GM12878 (cell line): ENCODE measurements around the gene HSD3B2. TPM values are rescaled to one million over a fixed set of nuclear protein-coding genes. Genes with fewer than 3 reads are reported as not detected.

Experiments used
- ATAC-seq: fragments of 200-7000 bp; cut with Tn5 transposase; 3 replicates; pipeline ENCODE4 v1.9.1; 2020; ENCODE audit warnings: mild to moderate bottlenecking, moderate library complexity
- BruUV-seq: library from RNA; stranded (reverse); fragments of 400-500 nt; replicated peaks from 2 replicates; lab custom pipeline; 2021; lab: Mats Ljungman, UMichigan
- CTCF ChIA-PET: fragments of 300-600 bp; sonication (Branson Sonifier 250); formaldehyde crosslinking; extraction: SDS; loops from one replicate; lab custom pipeline; 2021; ENCODE audit warnings: inconsistent platforms; lab: Yijun Ruan, JAX
- POLR2A ChIA-PET: fragments of 350-600 bp; formaldehyde crosslinking; extraction: SDS; loops from one replicate; lab custom pipeline; 2021; ENCODE audit warnings: inconsistent platforms; lab: Charles Lee
- RAD21 ChIA-PET: fragments of 300-600 bp; sonication (Branson Sonifier 250); formaldehyde crosslinking; loops from one replicate; lab custom pipeline; 2023; ENCODE audit warnings: antibody characterized with exemption; ENCODE audit not compliant: unreplicated experiment; lab: Charles Lee
- SMC1A ChIA-PET: fragments of 300-600 bp; sonication (Branson Sonifier 250); formaldehyde crosslinking; loops from one replicate; lab custom pipeline; 2023; ENCODE audit not compliant: unreplicated experiment, uncharacterized antibody; lab: Charles Lee
- DNase-seq: peaks from one replicate; pipeline ENCODE4 v3.0.0-alpha.2; 2011; ENCODE audit warnings: low read depth, low spot score
- FAIRE-seq: peaks from 3 replicates; lab custom pipeline; 2011; peaks lifted over from hg19 to GRCh38; lab: Jason Lieb, UNC
- H2AFZ ChIP-seq: 2 replicates; pipeline ENCODE4 v1.6.0; 2011; ENCODE audit warnings: low read depth, low read length, control low read depth; ENCODE audit not compliant: control insufficient read depth
- H3K27ac ChIP-seq: 2 replicates; pipeline ENCODE4 v1.5.1; 2011; ENCODE audit warnings: control low read depth; ENCODE audit not compliant: control insufficient read depth, insufficient read depth
- H3K27me3 ChIP-seq, 2 experiments: replicated peaks in 1 of 2; 2 replicates each; pipeline versions ENCODE4 v1.6.0 to v1.6.1; 2011; ENCODE audit warnings: low read length in 1 of 2; ENCODE audit not compliant: control insufficient read depth in 2 of 2, insufficient read depth in 2 of 2
- H3K36me3 ChIP-seq, 2 experiments: 2 replicates each; pipeline ENCODE4 v1.5.1; 2011; ENCODE audit warnings: low read length in 1 of 2; ENCODE audit not compliant: control insufficient read depth in 2 of 2, insufficient read depth in 2 of 2
- H3K4me1 ChIP-seq: 2 replicates; pipeline ENCODE4 v1.6.1; 2011; ENCODE audit warnings: mild to moderate bottlenecking, low read length, moderate library complexity, mixed read lengths; ENCODE audit not compliant: control insufficient read depth, insufficient read depth
- H3K4me2 ChIP-seq: 2 replicates; pipeline ENCODE4 v1.6.0; 2011; ENCODE audit warnings: control low read depth; ENCODE audit not compliant: control insufficient read depth, insufficient read depth
- H3K4me3 ChIP-seq: fragments of 200-600 bp; sonication (generic); 2 replicates; pipeline ENCODE4 v1.5.1; 2016
- H3K79me2 ChIP-seq: 2 replicates; pipeline ENCODE4 v1.6.0; 2011; ENCODE audit warnings: low read length; ENCODE audit not compliant: control insufficient read depth, insufficient read depth
- H3K9ac ChIP-seq: 2 replicates; pipeline ENCODE4 v1.8.0; 2011; ENCODE audit warnings: low read length, control low read depth, mixed read lengths; ENCODE audit not compliant: control insufficient read depth, insufficient read depth
- H3K9me3 ChIP-seq: replicated peaks from 3 replicates; pipeline ENCODE4 v1.5.1; 2011; ENCODE audit warnings: mild to moderate bottlenecking, low read length; ENCODE audit not compliant: control insufficient read depth, insufficient read depth
- H4K20me1 ChIP-seq: 2 replicates; pipeline ENCODE4 v1.6.0; 2011; ENCODE audit not compliant: control insufficient read depth, insufficient read depth
- CBX3 ChIP-seq: fragments of 200-600 bp; sonication (generic); IDR thresholded peaks from 2 replicates; pipeline ENCODE4 v1.6.1; 2016; ENCODE audit warnings: low read depth, borderline replicate concordance
- JUND ChIP-seq: IDR thresholded peaks from 2 replicates; pipeline ENCODE4 v1.6.1; 2012; ENCODE audit warnings: low read depth, mild to moderate bottlenecking, low read length, improper control_type of control experiment, moderate library complexity
- POU2F2 ChIP-seq: IDR thresholded peaks from 3 replicates; pipeline ENCODE4 v1.6.1; 2011; ENCODE audit warnings: low read depth, mild to moderate bottlenecking, low read length, borderline replicate concordance
- SREBF1 ChIP-seq: IDR thresholded peaks from 2 replicates; pipeline ENCODE4 v1.6.1; 2012; ENCODE audit warnings: mild to moderate bottlenecking, low read length
- STAT3 ChIP-seq: IDR thresholded peaks from 2 replicates; pipeline ENCODE4 v1.6.1; 2011; ENCODE audit warnings: low read depth, low read length, improper control_type of control experiment
- TARDBP ChIP-seq: IDR thresholded peaks from 2 replicates; pipeline ENCODE4 v1.6.1; 2016; ENCODE audit warnings: borderline replicate concordance
- ZNF274 ChIP-seq: IDR thresholded peaks from one replicate; pipeline ENCODE4 v1.8.0; 2011; ENCODE audit not compliant: insufficient read length, insufficient read depth
- WGBS: methylation state at CpG from one replicate; pipeline ENCODE4 v1.1.6; 2016; ENCODE audit warnings: low lambda C conversion rate; ENCODE audit not compliant: insufficient replicate concordance, insufficient coverage; ENCODE audit errors: missing lambda C conversion rate; 5-methylcytosine and 5-hydroxymethylcytosine counted together
- in situ Hi-C: fragments of 300-500 bp; cut with MboI; formaldehyde crosslinking; loops from 9 replicates; pipeline ENCODE4 v1.14.3; 2018; ENCODE audit warnings: mixed read lengths
- intact Hi-C: fragments of 100-400 bp; cut with micrococcal nuclease; formaldehyde crosslinking; loops from one replicate; pipeline ENCODE4 v1.14.2; 2022; ENCODE audit not compliant: unreplicated experiment
- polyA plus RNA-seq, 11 experiments: library from polyadenylated mRNA; depleted of rRNA in 4 of 11; unstranded in 6 of 11; stranded (reverse) in 5 of 11; fragments of >200 nt; fragmentation: Nextera tagmentation in 4 of 11; fragmentation: Illumina TruSeq in 1 of 11; extraction: Ambion mirVana in 4 of 11; extraction: Trizol in 1 of 11; gene quantifications; 1 replicate in 1 of 11; 2 replicates in 10 of 11; pipeline versions ENCODE4 v1.2.1 to v1.2.3, GENCODE V29; 2011 to 2016; ENCODE audit warnings: inconsistent platforms in 2 of 11, missing spikeins in 2 of 11, low read depth in 1 of 11
- total RNA-seq, 4 experiments: library from RNA; depleted of rRNA in 3 of 4; stranded (reverse); fragments of >200 nt in 3 of 4; fragmentation: Illumina TruSeq in 1 of 4; extraction: Trizol in 1 of 4; gene quantifications; 2 replicates each; pipeline versions ENCODE4 v1.2.1 to v1.2.3, GENCODE V29; 2013 to 2021
- TF ChIP-seq, protein P1 (sequence below): fragments of 450-650 bp; formaldehyde crosslinking; IDR thresholded peaks from 2 replicates; pipeline ENCODE4 v1.4.0; 2020; ENCODE audit warnings: mild to moderate bottlenecking, moderate library complexity
- TF ChIP-seq, protein P2 (sequence below): fragments of 450-650 bp; IDR thresholded peaks from 2 replicates; pipeline ENCODE4 v1.6.1; 2017; ENCODE audit warnings: borderline replicate concordance

The HSD3B2 gene
- total and polyA plus RNA-seq, 10 of the 15 experiments (the other 5 are each of a cell fraction or from before 2014, with no cell fraction given), result 0.56 TPM; not detected in 9

DNA sequence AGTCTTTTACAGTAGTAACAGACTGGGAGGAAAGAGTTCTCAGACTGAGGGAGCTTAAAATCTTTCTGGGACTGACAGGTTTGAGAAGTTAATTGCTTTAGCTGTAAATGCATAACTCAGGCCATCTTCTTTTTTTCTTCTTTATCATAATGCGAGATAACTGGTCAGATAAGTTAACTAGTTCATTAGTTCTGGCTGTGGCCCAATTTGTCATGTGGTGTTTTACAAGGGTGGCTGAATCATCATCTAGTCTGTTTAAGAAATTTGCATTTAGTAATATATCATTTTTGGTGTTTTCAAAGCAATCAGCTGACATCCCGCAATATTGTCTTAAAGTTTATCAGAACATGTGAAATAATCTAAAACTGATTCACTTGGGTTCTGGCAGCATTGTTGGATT is 14.0 kb downstream of the HSD3B2 start:
- in situ Hi-C loops (no loop called here), intact Hi-C loops (no loop called here)
- ATAC-seq (no peak), DNase-seq (no peak), FAIRE-seq (no peak)
- Histone ChIP-seq H3K4me2 (no peak overlapping the region), H3K36me3 (no peaks in the 10 kb centered on the region), H2AFZ (no peak overlapping the region), H3K9ac (no peak overlapping the region), H3K9me3 (no peaks in the 10 kb centered on the region), H3K4me3 (no peak overlapping the region), H4K20me1 (no peaks in the 10 kb centered on the region), H3K27me3 (peaks cover 0 to 4% of the 10 kb centered on the region in 2 experiments), H3K4me1 (no peaks in the 10 kb centered on the region), H3K27ac (no peak overlapping the region), H3K79me2 (no peaks in the 10 kb centered on the region)
- TF ChIP-seq JUND (no peak), STAT3 (no peak), POU2F2 (no peak)
- CTCF ChIA-PET, result no interaction called here
- SMC1A ChIA-PET, result no interaction called here
- 61% methylated on average over 2 of the region's 2 CpGs for WGBS
- POLR2A ChIA-PET, result no interaction called here
- no TSS peak for BruUV-seq
- RAD21 ChIA-PET, result no interaction called here

GRCh38 chr1:119429687-119430086 is 14.7 kb downstream of the HSD3B2 start:
- ATAC-seq, result no peak
- in situ Hi-C loops (no loop called here), intact Hi-C loops (no loop called here)
- Histone ChIP-seq H3K9ac (no peak overlapping the region), H3K27ac (no peak overlapping the region), H3K27me3 (peaks cover 0 to 4% of the 10 kb centered on the region in 2 experiments), H3K36me3 (no peaks in the 10 kb centered on the region), H3K79me2 (no peaks in the 10 kb centered on the region), H3K9me3 (no peaks in the 10 kb centered on the region), H3K4me3 (no peak overlapping the region), H3K4me1 (no peaks in the 10 kb centered on the region), H2AFZ (no peak overlapping the region)
- BruUV-seq, result no TSS peak
- 7% methylated on average over 4 of the region's 4 CpGs for WGBS
- no peak for FAIRE-seq
- ChIA-PET POLR2A (no interaction called here), CTCF (no interaction called here), RAD21 (no interaction called here)
- DNase-seq, result no peak
- TF ChIP-seq, protein P1, sequence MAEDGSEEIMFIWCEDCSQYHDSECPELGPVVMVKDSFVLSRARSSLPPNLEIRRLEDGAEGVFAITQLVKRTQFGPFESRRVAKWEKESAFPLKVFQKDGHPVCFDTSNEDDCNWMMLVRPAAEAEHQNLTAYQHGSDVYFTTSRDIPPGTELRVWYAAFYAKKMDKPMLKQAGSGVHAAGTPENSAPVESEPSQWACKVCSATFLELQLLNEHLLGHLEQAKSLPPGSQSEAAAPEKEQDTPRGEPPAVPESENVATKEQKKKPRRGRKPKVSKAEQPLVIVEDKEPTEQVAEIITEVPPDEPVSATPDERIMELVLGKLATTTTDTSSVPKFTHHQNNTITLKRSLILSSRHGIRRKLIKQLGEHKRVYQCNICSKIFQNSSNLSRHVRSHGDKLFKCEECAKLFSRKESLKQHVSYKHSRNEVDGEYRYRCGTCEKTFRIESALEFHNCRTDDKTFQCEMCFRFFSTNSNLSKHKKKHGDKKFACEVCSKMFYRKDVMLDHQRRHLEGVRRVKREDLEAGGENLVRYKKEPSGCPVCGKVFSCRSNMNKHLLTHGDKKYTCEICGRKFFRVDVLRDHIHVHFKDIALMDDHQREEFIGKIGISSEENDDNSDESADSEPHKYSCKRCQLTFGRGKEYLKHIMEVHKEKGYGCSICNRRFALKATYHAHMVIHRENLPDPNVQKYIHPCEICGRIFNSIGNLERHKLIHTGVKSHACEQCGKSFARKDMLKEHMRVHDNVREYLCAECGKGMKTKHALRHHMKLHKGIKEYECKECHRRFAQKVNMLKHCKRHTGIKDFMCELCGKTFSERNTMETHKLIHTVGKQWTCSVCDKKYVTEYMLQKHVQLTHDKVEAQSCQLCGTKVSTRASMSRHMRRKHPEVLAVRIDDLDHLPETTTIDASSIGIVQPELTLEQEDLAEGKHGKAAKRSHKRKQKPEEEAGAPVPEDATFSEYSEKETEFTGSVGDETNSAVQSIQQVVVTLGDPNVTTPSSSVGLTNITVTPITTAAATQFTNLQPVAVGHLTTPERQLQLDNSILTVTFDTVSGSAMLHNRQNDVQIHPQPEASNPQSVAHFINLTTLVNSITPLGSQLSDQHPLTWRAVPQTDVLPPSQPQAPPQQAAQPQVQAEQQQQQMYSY (CRISPR knock-in tag), result no peak
- no peak for TF ChIP-seq ZNF274
- TF ChIP-seq TARDBP, result no peak
- no peak for TF ChIP-seq CBX3
- no peak for TF ChIP-seq SREBF1
- TF ChIP-seq, protein P2, sequence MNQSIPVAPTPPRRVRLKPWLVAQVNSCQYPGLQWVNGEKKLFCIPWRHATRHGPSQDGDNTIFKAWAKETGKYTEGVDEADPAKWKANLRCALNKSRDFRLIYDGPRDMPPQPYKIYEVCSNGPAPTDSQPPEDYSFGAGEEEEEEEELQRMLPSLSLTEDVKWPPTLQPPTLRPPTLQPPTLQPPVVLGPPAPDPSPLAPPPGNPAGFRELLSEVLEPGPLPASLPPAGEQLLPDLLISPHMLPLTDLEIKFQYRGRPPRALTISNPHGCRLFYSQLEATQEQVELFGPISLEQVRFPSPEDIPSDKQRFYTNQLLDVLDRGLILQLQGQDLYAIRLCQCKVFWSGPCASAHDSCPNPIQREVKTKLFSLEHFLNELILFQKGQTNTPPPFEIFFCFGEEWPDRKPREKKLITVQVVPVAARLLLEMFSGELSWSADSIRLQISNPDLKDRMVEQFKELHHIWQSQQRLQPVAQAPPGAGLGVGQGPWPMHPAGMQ, result no peak
- TF ChIP-seq, all 136 proteins: peak for 0
- SMC1A ChIA-PET, result no interaction called here
- no peaks in the 10 kb centered on the region for H4K20me1 ChIP-seq
- H3K4me2 ChIP-seq, result no peak overlapping the region
